Loucy (cell line): ENCODE data around the gene ITSN1.

Experiments
- H2AFZ ChIP-seq: fragments of 200-600 bp; sonication (generic); 2 replicates; pipeline ENCODE4 v1.6.0; 2016; ENCODE audit warnings: antibody characterized with exemption, mild to moderate bottlenecking, low read length, moderate library complexity
- H3F3A ChIP-seq: fragments of 200-600 bp; 2 replicates; pipeline ENCODE4 v1.6.0; 2016; ENCODE audit warnings: antibody characterized with exemption, low read depth, mild to moderate bottlenecking
- H3K27me3 ChIP-seq: fragments of 200-600 bp; sonication (generic); 2 replicates; pipeline ENCODE4 v1.6.1; 2014; ENCODE audit warnings: low read length, mild to moderate bottlenecking; ENCODE audit not compliant: insufficient read depth, poor library complexity, severe bottlenecking
- H3K36me3 ChIP-seq: fragments of 200-600 bp; sonication (generic); 2 replicates; pipeline ENCODE4 v1.6.1; 2016; ENCODE audit warnings: low read length; ENCODE audit not compliant: insufficient read depth
- H3K4me1 ChIP-seq: fragments of 200-600 bp; sonication (generic); 2 replicates; pipeline ENCODE4 v1.5.1; 2014; ENCODE audit warnings: low read length, mild to moderate bottlenecking; ENCODE audit not compliant: insufficient read depth, poor library complexity, severe bottlenecking
- H3K4me2 ChIP-seq: fragments of 200-600 bp; sonication (generic); 2 replicates; pipeline ENCODE4 v1.6.0; 2014; ENCODE audit warnings: antibody characterized with exemption, low read length, low read depth, mild to moderate bottlenecking; ENCODE audit not compliant: poor library complexity, severe bottlenecking
- H3K4me3 ChIP-seq: fragments of 200-600 bp; sonication (generic); 2 replicates; pipeline ENCODE4 v1.5.1; 2014; ENCODE audit warnings: low read length, mild to moderate bottlenecking, mixed read lengths; ENCODE audit not compliant: poor library complexity, severe bottlenecking
- H3K79me2 ChIP-seq: fragments of 200-600 bp; sonication (generic); 2 replicates; pipeline ENCODE4 v1.6.1; 2014; ENCODE audit warnings: low read length; ENCODE audit not compliant: insufficient read depth
- H3K9ac ChIP-seq: fragments of 200-600 bp; sonication (generic); 2 replicates; pipeline ENCODE4 v1.6.0; 2014; ENCODE audit warnings: mild to moderate bottlenecking, low read depth, low read length, moderate library complexity; ENCODE audit not compliant: poor library complexity, severe bottlenecking
- H3K9me2 ChIP-seq: fragments of 200-600 bp; sonication (generic); replicated peaks from 2 replicates; pipeline ENCODE4 v1.6.1; 2016; ENCODE audit warnings: low read depth, low read length, mixed read lengths
- H3K9me3 ChIP-seq: fragments of 200-600 bp; sonication (generic); 2 replicates; pipeline ENCODE4 v1.6.1; 2014; ENCODE audit warnings: mild to moderate bottlenecking, antibody characterized with exemption, low read length, low read depth; ENCODE audit not compliant: insufficient read depth
- H4K20me1 ChIP-seq: fragments of 200-600 bp; sonication (generic); 2 replicates; pipeline ENCODE4 v1.6.0; 2014; ENCODE audit warnings: antibody characterized with exemption, low read length, mild to moderate bottlenecking; ENCODE audit not compliant: insufficient read depth, poor library complexity, severe bottlenecking
- CTCF ChIP-seq: fragments of 200-600 bp; sonication (generic); conservative IDR thresholded peaks from 2 replicates; pipeline ENCODE4 v1.5.1; 2014; ENCODE audit warnings: mild to moderate bottlenecking, antibody characterized with exemption, low read length
- EZH2phosphoT487 ChIP-seq: fragments of 200-600 bp; IDR thresholded peaks from 2 replicates; pipeline ENCODE4 v1.6.1; 2018; ENCODE audit warnings: antibody characterized with exemption, mild to moderate bottlenecking, moderate library complexity, borderline replicate concordance

Gene ITSN1

GRCh38 chr21:33686386-33686785, 44.1 kb downstream of the ITSN1 start:
- Histone ChIP-seq H3K36me3 (no peaks in the 10 kb centered on the region), H3K4me3 (no peak overlapping the region), H3K79me2 (no peaks in the 10 kb centered on the region), H4K20me1 (no peaks in the 10 kb centered on the region), H3K4me2 (no peak overlapping the region), H3K27me3 (no peaks in the 10 kb centered on the region), H3K9me3 (no peaks in the 10 kb centered on the region), H3F3A (no peaks in the 10 kb centered on the region), H3K9ac (no peak overlapping the region), H3K9me2 (no peaks in the 10 kb centered on the region), H3K4me1 (peaks cover 22% of the 10 kb centered on the region), H2AFZ (no peak overlapping the region)
- no peak for TF ChIP-seq EZH2phosphoT487
- TF ChIP-seq CTCF, result no peak

GRCh38 chr21:33687634-33688033, 45.3 kb downstream of the ITSN1 start:
- no peak overlapping the region for H3K4me2 ChIP-seq
- H3K4me1 ChIP-seq, result peaks cover 22% of the 10 kb centered on the region

DNA sequence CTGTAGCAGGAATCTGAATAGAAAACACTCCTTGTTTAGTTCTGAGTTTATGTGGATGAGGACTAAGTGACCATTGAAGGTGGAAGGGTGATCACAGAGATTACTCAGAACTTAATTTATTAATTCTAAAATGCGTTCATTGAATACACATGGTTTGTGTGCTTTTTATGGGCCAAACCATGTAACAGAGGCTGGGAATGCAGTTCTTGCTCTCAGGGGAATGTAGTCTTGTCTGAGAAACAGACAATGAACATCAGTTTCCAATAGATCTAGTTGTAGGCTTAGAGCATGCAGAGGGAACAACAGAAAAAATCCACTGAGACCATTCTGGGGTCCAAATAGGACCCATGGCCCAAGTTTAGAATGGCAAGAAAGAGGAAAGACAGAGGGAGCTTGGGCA, 46.1 kb downstream of the ITSN1 start:
- no peak overlapping the region for H2AFZ ChIP-seq
- H3K36me3 ChIP-seq, result no peaks in the 10 kb centered on the region
- H3K27me3 ChIP-seq, result no peaks in the 10 kb centered on the region
- no peak overlapping the region for H3K4me2 ChIP-seq
- no peak overlapping the region for H3K4me3 ChIP-seq
- H3F3A ChIP-seq, result no peaks in the 10 kb centered on the region
- no peaks in the 10 kb centered on the region for H4K20me1 ChIP-seq
- no peaks in the 10 kb centered on the region for H3K9me2 ChIP-seq
- no peak overlapping the region for H3K9ac ChIP-seq
- no peaks in the 10 kb centered on the region for H3K9me3 ChIP-seq
- peaks cover 19% of the 10 kb centered on the region for H3K4me1 ChIP-seq
- TF ChIP-seq CTCF, result no peak
- no peak for TF ChIP-seq EZH2phosphoT487
- no peaks in the 10 kb centered on the region for H3K79me2 ChIP-seq

More at GRCh38 chr21:33687634-33688033, 45.3 kb downstream of the ITSN1 start:
- Histone ChIP-seq H3K27me3 (no peaks in the 10 kb centered on the region), H3K4me3 (no peak overlapping the region), H3K9me3 (no peaks in the 10 kb centered on the region), H3K9me2 (no peaks in the 10 kb centered on the region), H4K20me1 (no peaks in the 10 kb centered on the region), H3F3A (no peaks in the 10 kb centered on the region), H2AFZ (no peak overlapping the region), H3K79me2 (no peaks in the 10 kb centered on the region), H3K36me3 (no peaks in the 10 kb centered on the region), H3K9ac (no peak overlapping the region)
- no peak for TF ChIP-seq CTCF
- TF ChIP-seq EZH2phosphoT487, result no peak
